Astrocyte of the cerebellum (primary cell): ENCODE data around the gene ZNF75A.

Experiments used
- DNase-seq: peaks from one replicate; pipeline ENCODE4 v3.0.0-alpha.2; 2011; ENCODE audit warnings: low read depth
- H3K4me3 ChIP-seq: 2 replicates; pipeline ENCODE4 v1.5.1; 2011; ENCODE audit warnings: mild to moderate bottlenecking, low read depth, low read length, moderate library complexity
- CTCF ChIP-seq: IDR thresholded peaks from 2 replicates; pipeline ENCODE4 v1.5.1; 2012; ENCODE audit warnings: low read length, low read depth, moderate library complexity, mild to moderate bottlenecking; ENCODE audit errors: missing control alignments
- in situ Hi-C: cut with HindIII; loops from 2 replicates; pipeline ENCODE4 v1.10.0; 2017; ENCODE audit warnings: low sequenced_read_pairs

The ZNF75A gene

GRCh38 chr16:3305109-3306068, at the start of gene ZNF75A, which contains the start of gene TIGD7:
ZNF75A (plus strand) TSS chr16:3305497; CDS start chr16:3308429, 2,932 bp downstream.
TIGD7 (minus strand) TSS chr16:3305430; CDS start chr16:3300614, 4,816 bp downstream.
- DNase-seq = peak; percentile 49
- TF ChIP-seq CTCF = peak; percentile 5
- H3K4me3 ChIP-seq = peak within 1 kb of the TSS; percentile 64
- in situ Hi-C loops = no loop called here

GRCh38 chr16:3256146-3256865, 49.0 kb upstream of the ZNF75A start, which contains the start of gene MEFV:
MEFV (minus strand) TSS chr16:3256633; CDS start chr16:3256587, 46 bp downstream.
- DNase-seq = no peak
- TF ChIP-seq CTCF = no peak
- H3K4me3 ChIP-seq = no peak within 1 kb of the TSS
- in situ Hi-C loops = no loop called here

- no peak overlapping the region for H3K4me3 ChIP-seq
- DNase-seq = peak; percentile 18
- in situ Hi-C loops = no loop called here
- TF ChIP-seq CTCF = no peak
Measured at GRCh38 chr16:3256866-3257465, 48.3 kb upstream of the ZNF75A start.

GRCh38 chr16:3259836-3260235, 45.5 kb upstream of the ZNF75A start:
- in situ Hi-C loops = no loop called here
- no peak for DNase-seq

GRCh38 chr16:3262517-3262916, 42.8 kb upstream of the ZNF75A start:
- in situ Hi-C loops = no loop called here
- DNase-seq = no peak
- TF ChIP-seq CTCF = no peak
- H3K4me3 ChIP-seq = no peak overlapping the region

More at GRCh38 chr16:3259836-3260235, 45.5 kb upstream of the ZNF75A start:
- H3K4me3 ChIP-seq = no peak overlapping the region
- TF ChIP-seq CTCF = no peak
